Right renal cortex interstitium (tissue), 3 donors: Measurements from ENCODE around the gene ARPC4. TPM values are rescaled to one million over a fixed set of nuclear protein-coding genes. Genes with fewer than 3 reads are reported as not detected.

Experiments
- DNase-seq, 3 donors: peaks; one replicate each; pipeline ENCODE4 v3.0.0-alpha.2; 2013; ENCODE audit warnings: low read depth in 3 of 3, low spot score in 2 of 3
- polyA plus RNA-seq, 3 donors: library from polyadenylated mRNA; unstranded; fragments of 120-200 nt; gene quantifications; one replicate each; pipeline ENCODE4 v1.2.1, GENCODE V29; 2013; ENCODE audit not compliant: insufficient read length in 3 of 3

The ARPC4 gene
- polyA plus RNA-seq, 3 donors: 146 to 156 (median 154) TPM

GRCh38 chr3:9787714-9788113 lies 5.2 kb upstream of the ARPC4 start:
- no peak for DNase-seq

GRCh38 chr3:9791127-9791526 lies 1.8 kb upstream of the ARPC4 start:
- no peak for DNase-seq

DNA sequence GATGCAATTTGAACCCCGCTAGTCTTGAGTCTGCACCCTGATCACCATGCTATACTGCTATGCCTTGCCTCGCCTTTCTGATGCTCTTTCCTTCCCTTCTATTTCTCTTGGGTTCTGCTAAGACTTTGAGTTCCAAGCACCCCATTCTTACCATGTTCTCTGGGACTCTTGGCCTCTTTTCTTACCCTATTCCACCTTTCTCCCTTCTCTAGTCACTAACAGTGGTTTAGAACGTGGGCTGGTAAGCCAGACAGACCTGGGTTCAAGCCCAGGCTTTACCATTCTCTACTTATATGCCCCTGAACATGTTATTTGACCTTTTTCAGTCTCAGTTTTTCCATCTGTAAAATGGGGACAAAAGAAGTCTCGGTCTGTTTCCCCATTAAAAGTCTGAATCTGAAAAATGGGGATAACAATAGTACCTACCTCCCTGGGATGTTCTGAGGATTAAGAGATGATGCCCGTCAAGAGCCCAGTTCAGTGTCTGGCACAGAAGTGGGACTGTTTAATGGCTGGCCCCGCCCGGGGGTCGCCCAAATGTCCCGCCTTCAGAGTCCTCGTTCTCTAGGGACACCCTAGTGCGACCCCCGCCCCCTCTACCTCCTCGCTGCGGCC lies 985 bp upstream of the ARPC4 start:
- no peak for DNase-seq

DNA sequence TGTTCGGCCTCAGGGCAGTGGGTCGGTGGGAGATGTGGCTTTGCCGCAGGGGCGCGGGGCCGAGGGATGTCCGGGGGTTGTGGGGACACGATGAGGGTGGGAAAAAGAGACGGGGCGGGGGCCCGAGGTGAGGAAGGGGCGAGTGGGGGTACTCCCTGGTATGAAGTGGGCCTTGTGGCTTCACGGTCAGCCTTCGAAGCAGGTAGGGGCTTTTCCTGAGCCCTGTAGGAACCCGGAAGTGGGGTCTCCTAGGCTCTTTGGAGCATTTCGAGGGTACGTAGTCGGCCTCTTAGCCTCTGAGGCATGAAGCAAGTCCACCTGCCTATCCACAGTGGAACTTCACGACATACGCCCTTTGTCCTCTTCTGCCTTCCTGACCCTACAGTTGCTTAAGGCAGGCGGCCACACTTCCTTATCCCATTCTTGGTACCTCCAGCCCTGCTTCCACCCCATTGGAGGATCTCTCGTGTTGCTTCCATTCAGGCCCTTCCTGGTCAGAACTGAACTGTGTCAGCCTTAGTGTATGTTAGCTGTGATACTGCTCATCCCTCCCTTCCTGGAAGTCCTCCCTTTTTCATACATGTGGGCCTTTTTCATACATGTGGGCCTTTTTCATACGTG lies 389 bp downstream of the ARPC4 start:
- DNase-seq: no peak

- DNase-seq: no peak
These were observed 1.5 kb downstream of the ARPC4 start for GRCh38 chr3:9794400-9794799.

GRCh38 chr3:9795207-9795606 lies 2.3 kb downstream of the ARPC4 start:
- DNase-seq: no peak

DNA sequence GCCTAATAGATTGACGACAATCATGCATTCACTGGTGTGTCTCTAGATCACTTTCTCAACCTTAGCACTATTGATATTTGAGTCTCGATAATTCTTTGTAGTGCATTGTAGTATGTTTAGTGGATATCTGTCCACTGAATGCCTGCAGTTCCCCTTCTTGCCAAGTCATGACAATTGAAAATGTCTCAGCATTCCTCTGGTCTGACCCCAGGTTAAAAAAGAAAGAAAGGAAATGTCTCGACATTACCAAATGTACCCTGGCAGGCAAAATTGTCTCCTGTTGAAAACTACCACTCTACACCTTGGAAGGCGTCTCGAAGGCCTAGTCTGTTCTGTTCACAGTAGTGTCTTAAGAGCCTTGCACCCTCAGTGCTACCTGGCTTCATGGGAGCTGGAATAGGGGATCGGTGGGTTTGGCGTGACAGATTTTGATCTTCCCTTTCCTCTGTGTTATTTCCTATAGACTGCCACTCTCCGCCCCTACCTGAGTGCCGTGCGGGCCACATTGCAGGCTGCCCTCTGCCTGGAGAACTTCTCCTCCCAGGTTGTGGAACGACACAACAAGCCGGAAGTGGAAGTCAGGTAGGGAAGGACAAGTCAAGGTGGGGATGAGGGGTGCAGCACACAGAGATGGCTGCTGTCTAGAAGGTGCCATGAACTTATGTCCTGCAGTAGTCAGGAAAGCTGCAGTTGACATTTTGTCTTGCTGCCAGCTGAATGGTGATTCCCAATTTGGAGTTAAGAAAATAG lies 4.5 kb downstream of the ARPC4 start:
- no peak for DNase-seq

- no peak for DNase-seq
These were observed 7.6 kb downstream of the ARPC4 start for GRCh38 chr3:9800529-9800928.

DNA sequence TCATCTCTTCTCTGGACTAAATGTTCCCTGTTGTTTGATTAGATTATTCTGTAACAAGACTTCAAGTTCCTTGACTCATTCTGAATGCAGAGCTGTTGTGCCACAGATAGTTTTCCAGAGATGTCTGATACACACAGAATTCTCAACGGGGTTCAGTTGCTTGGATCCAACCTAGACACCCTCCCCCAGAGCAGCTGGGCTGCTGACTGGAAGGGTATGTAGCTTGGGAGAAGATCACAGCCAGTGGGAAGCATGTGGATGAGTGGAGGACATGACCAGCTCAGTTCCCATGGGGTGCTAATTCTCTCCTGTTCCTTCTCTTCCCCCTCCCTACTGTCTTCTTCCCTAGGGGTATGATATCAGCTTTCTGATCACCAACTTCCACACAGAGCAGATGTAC lies 10.6 kb downstream of the ARPC4 start:
- no peak for DNase-seq

GRCh38 chr3:9804996-9805395 lies 12.1 kb downstream of the ARPC4 start:
- DNase-seq: no peak

GRCh38 chr3:9806137-9806536 lies 13.3 kb downstream of the ARPC4 start:
- DNase-seq: no peak

- DNase-seq: no peak
These were observed 14.1 kb downstream of the ARPC4 start for GRCh38 chr3:9806688-9807589.

- no peak for DNase-seq
These were observed 15.1 kb downstream of the ARPC4 start for GRCh38 chr3:9807981-9808344.

DNA sequence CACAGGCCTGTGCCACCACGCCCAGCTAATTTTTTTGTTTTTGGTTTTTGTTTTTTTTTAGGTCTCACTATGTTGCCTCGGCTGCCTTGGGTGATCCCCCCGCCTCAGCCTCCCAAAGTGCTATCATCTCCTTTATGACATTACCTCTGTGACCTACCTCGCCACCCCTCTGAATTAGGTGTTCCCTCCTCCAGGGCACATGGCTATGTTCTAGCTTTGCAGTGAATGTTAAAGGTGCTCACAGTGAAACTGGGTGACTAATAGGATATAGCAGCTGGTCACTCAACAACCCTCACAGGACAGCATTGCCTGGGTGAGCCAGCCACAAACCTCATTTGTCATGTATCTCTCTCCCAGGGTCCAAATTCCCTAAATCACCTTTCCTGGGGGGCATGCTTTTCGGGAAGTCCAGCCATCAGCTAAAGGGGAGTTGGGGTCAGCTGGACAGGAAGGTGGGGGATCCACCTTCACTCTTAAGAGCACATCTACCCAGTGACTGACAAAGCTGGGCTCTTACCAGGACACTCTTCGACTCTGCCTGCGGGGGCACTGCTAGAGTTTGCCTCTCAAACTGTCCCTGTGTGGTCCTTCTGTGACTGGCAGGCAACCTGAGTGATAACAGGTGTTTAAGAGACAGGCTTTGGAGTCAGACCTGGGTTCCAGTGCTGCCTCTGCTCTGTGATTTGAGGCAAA lies 15.6 kb downstream of the ARPC4 start:
- DNase-seq: no peak

GRCh38 chr3:9809239-9809614 lies 16.3 kb downstream of the ARPC4 start:
- DNase-seq: no peak

GRCh38 chr3:9809615-9810432 lies 16.9 kb downstream of the ARPC4 start, which contains the start of gene TTLL3:
TTLL3 (plus strand) TSS chr3:9810262; CDS start chr3:9810662, 400 bp downstream.
- DNase-seq: peak in 2 of 3 donors; percentile 51 to 63

DNA sequence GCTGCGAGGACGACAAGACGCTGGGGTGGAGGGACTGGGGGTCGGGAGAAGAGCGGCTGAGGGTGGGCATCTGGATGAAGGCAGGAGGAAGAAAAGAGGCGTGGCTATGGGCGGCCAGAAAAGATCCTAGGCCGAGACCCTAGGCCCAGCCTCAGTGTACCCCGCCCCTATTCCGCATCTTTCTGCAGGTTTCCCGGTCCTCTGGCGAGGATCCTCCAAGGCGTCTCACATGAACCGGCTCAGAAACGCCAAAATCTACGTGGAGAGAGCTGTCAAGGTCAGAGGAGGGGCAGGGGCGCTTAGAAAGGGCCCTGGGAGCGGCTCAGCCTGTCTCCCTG lies 17.5 kb downstream of the ARPC4 start:
- DNase-seq: no peak

- no peak for DNase-seq
These were observed 18.0 kb downstream of the ARPC4 start for GRCh38 chr3:9810846-9811245.

- DNase-seq: no peak
These were observed 20.1 kb downstream of the ARPC4 start for GRCh38 chr3:9812870-9813483.
